GM04504 (cell line): ENCODE results near the gene ECM1.

ENCODE experiments used
- DNase-seq: peaks from one replicate; pipeline ENCODE4 v3.0.0-alpha.2; 2012; ENCODE audit warnings: low read depth

Gene ECM1

GRCh38 chr1:150545486-150546032 lies 37.6 kb downstream of the ECM1 start:
- DNase-seq: no peak

DNA sequence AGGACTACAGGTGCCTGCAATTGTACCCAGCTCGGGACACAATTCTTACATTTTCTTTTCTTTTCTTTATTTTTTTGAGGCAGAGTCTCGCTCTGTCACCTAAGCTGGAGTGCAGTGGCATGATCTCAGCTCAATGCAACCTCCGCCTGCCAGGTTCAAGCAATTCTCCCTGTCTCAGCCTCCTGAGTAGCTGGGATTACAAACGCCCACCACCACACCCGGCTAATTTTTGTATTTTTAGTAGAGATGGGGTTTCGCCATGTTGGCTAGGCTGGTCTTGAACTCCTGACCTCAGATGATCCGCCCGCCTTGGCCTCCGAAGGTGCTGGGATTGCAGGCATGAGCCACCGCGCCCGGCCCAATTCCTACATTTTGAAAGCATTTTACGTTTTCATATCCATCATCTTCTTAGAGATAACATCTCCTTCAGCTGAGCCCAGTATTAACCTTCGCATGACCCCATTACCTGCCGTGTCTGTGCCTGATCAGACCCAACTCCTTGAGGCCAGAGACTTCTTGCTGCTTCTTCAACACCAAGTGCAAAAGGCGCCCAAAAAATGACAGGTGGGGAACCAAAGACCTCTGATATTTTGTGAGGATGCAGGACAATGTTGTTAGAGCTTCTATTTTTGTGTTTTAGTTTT lies 38.5 kb downstream of the ECM1 start:
- no peak for DNase-seq

DNA sequence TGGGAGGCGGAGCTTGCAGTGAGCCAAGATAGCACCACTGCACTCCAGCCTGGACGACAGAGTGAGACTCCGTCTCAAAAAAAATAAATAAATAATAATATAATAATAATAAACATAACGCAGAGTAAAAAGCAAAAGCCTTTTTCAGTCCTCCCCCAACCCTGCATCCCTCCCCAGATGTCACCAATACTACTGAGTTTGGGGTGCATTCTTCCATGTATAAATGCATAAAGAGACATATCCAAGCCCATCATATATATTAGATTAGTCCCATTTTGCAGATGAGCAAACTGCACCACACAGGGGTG lies 40.4 kb downstream of the ECM1 start:
- no peak for DNase-seq

GRCh38 chr1:150548632-150549495 lies 41.0 kb downstream of the ECM1 start, which contains the start of gene ADAMTSL4:
Gene ADAMTSL4, plus strand, starts transcription at chr1:150549408. Its CDS starts 2,881 bp downstream, at chr1:150552289.
- DNase-seq: no peak

- no peak for DNase-seq
Measured at GRCh38 chr1:150549496-150550221, 41.8 kb downstream of the ECM1 start.

GRCh38 chr1:150550222-150551050 lies 42.5 kb downstream of the ECM1 start:
- no peak for DNase-seq

DNA sequence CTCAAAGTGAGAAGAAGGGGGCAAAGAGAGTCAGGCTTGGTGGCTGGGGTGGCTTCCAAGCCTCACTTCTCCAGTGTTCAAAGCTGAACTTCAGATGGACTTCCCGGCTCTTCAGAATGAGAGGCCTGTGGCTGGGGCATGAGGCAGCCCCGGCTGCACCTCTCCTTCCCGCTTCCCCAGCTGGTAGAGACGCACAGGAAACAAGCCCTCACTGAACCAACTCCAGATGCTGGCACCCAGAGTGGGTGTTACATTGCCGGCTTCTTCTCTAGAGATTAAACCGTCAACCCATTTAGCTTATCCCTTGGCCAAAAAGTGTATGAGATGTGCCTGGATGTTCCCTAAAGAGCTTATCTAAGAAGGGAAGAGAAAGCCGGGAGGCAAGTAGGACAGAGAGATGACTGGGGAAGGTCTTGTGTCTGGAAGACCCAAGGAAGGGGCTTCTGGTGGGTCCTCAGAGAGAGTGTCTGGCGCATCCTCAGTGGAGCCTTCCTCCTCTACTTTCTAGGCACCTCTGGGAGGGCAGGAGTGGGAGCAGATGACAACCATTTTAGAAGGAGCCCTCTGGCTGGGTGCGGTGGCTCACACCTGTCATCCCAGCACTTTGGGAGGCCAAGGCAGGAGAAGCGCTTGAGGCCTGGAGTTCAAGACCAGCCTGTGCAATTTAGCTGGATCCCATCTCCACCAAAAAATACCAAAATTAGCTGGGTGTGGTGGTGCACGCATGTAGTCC lies 43.3 kb downstream of the ECM1 start:
- no peak for DNase-seq

GRCh38 chr1:150551784-150552127 lies 43.8 kb downstream of the ECM1 start:
- DNase-seq: no peak

DNA sequence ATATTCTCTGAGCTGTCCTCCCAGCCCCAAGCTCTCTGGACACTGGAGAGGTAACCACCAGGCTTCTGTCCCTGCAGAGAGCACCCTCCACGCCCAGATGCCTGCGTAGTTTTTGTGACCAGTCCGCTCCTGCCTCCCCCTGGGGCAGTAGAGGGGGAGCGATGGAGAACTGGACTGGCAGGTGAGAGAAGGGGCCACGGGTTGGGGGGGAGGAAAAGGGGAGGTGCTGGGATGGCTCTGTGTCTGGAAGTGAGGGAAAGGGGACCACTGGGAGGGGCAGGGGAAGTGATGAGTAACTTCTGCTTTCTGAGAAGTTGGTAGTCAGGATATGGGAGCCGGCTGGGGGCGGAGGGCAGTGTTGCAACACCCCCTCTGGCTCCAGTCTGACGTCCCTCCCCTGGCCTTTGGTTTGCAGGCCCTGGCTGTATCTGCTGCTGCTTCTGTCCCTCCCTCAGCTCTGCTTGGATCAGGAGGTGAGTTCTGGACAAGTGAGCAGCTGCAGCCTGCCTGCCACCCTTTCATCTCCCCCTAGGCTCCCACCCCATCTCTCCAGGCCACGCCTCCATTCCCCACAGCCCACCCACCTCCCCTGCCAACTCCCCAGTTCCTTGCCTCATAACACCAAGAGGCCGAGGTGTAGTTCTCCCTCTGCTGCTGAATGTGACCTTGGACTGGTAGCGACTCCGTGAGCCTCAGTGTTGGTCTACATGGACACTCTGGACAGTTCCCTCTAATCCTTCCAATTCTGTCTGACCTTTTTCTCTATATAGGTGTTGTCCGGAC lies 44.4 kb downstream of the ECM1 start:
- DNase-seq: peak; percentile 73

GRCh38 chr1:150552911-150553289 lies 45.0 kb downstream of the ECM1 start:
- no peak for DNase-seq

DNA sequence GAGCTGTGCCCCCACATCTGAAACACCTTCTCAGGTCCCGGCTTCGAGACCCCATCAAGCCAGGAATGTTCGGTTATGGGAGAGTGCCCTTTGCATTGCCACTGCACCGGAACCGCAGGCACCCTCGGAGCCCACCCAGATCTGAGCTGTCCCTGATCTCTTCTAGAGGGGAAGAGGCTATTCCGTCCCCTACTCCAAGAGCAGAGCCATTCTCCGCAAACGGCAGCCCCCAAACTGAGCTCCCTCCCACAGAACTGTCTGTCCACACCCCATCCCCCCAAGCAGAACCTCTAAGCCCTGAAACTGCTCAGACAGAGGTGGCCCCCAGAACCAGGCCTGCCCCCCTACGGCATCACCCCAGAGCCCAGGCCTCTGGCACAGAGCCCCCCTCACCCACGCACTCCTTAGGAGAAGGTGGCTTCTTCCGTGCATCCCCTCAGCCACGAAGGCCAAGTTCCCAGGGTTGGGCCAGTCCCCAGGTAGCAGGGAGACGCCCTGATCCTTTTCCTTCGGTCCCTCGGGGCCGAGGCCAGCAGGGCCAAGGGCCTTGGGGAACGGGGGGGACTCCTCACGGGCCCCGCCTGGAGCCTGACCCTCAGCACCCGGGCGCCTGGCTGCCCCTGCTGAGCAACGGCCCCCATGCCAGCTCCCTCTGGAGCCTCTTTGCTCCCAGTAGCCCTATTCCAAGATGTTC lies 45.6 kb downstream of the ECM1 start:
- DNase-seq: no peak

DNA sequence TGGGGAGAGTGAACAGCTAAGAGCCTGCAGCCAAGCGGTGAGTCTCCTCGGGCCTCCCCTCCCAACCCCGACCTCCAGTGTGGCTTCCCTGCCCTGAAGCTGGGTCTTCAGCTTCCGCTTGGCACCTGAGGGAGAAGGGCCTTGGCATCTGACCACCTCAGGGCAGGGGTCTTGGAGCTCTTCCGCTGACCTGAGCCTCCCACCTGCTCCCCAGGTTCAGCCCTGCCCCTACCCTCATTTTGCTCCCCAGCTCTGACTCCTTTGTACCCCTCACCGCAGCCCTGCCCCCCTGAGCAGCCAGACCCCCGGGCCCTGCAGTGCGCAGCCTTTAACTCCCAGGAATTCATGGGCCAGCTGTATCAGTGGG lies 46.2 kb downstream of the ECM1 start:
- DNase-seq: no peak

DNA sequence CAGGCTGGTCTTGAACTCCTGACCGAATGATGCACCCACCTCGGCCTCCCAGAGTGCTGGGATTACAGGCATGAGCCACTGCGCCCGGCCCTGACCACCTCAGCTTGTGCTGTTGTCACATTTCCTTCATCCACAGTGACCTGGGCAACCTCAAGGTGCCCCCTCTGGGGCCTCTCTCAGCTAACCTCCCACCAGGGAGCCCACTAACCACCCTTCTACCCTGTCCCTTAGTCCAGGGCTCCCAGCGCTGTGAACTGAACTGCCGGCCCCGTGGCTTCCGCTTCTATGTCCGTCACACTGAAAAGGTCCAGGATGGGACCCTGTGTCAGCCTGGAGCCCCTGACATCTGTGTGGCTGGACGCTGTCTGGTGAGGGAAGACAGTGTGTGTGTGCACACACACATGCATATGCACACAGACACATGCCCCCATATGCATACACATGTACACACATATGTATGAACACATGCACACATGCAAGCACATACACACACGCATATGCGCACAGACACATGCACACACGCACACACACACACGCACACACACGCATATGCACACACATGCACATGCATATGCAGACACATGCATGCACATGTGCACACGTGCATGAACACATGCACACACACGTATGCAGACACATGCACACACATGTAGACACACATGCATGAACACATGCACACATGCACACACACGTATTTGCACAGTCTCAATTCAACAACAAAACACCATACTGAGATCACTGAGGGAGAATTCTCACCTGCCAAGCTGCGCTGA lies 47.5 kb downstream of the ECM1 start:
- DNase-seq: no peak

DNA sequence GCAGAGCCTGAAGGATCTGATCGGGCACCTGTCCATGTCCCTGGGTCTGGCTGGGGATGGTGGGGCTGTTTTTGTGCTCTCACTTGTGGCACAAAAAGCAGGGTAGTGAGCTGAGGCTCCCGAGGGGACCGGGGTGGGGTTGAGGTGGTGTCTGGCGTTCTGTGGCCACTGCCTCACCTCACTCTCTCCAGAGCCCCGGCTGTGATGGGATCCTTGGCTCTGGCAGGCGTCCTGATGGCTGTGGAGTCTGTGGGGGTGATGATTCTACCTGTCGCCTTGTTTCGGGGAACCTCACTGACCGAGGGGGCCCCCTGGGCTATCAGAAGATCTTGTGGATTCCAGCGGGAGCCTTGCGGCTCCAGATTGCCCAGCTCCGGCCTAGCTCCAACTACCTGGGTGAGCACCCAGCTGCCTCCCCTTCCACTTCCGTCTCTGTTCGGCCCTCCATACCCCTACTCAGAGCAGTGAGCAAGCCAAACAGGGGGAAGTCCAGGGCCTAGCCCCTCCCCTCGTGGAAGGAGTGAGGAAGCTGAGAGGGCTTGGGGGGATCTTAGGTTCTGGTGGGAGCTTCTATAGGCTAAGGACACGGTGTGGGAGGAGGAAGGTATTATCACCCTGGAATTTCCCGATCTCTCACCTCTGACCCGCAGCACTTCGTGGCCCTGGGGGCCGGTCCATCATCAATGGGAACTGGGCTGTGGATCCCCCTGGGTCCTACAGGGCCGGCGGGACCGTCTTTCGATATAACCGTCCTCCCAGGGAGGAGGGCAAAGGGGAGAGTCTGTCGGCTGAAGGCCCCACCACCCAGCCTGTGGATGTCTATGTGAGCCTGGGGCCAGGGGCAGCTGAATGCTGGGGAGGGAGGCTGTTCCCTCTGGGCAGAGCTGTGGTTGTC lies 48.3 kb downstream of the ECM1 start:
- DNase-seq: no peak

DNA sequence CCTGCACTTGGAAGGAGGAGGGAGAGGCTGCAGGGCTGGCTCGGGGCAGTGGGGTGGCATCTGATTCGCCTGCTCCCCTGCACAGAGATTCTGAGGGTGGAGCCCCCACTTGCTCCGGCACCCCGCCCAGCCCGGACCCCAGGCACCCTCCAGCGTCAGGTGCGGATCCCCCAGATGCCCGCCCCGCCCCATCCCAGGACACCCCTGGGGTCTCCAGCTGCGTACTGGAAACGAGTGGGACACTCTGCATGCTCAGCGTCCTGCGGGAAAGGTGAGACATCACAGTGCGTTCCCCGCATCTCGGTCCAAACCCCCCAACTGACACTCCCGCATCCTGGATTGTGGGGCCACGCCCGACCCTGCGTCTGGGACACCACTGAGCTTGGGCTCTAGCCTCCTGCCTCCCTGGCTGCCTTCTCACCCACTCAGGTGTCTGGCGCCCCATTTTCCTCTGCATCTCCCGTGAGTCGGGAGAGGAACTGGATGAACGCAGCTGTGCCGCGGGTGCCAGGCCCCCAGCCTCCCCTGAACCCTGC lies 49.2 kb downstream of the ECM1 start:
- DNase-seq: no peak

DNA sequence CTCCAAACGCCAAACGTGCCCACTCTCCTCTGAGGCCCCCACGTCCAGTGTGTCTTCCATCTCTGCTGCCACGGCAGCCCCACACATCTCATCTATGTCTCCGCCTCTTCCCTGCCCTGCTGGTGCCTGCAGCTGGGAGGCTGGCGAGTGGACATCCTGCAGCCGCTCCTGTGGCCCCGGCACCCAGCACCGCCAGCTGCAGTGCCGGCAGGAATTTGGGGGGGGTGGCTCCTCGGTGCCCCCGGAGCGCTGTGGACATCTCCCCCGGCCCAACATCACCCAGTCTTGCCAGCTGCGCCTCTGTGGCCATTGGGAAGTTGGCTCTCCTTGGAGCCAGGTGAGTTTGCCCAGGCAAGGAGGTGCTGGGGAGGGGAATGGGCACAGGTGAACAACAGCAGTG lies 49.9 kb downstream of the ECM1 start:
- DNase-seq: no peak

GRCh38 chr1:150558303-150558704 lies 50.4 kb downstream of the ECM1 start:
- no peak for DNase-seq
